ENCODE data around the gene NOSIP. TPM values are rescaled to one million over a fixed set of nuclear protein-coding genes. Genes with fewer than 3 reads are reported as not detected.

Gene NOSIP
- total RNA-seq, 1 experiment from 2014 or later = 68.5 TPM

DNA sequence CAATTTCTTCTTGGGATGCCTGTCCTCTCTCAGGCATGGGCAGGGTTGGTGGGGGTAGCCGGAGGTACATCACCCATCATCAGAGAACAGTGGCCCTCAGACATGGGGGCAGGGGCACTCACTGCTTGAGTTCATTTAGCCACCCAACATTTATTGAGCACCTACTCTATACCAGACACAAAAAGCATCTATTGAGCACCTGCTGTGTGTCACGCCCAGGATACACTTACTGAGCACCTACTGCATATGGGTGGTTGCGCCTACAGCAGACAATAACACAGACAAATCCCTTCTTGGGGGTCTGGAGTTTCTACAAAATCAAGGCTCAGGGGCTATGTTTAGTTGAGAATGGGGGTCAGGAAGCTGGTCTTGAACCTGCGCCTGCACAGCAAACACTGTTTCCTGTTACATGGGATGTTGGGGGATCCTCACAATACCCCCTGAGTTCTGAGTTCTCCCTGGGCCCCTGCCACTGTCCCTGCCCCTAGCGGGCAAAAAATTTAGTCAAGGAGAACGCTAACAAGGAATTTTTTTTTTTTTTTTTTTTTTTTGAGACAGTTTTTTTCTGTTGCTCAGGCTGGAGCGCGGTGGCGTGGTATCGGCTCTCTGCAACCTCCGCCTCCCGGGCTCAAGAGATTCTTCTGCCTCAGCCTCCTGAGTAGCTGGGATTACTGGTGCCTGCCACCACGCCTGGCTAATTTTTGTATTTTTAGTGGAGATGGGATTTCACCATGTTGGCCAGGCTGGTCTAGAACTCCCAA, 41.0 kb downstream of the NOSIP start:
- H3K9me3 ChIP-seq (ENCODE audit: low read length) = no peaks in the 10 kb centered on the region
- no peaks in the 10 kb centered on the region for H4K20me1 ChIP-seq (ENCODE audit: insufficient read depth, low read depth, low read length)
- no peaks in the 10 kb centered on the region for H3K9me2 ChIP-seq (replicated peaks; ENCODE audit: insufficient read depth, low read length)
- no peak overlapping the region for H2AFZ ChIP-seq (ENCODE audit: low read length)
- no peak overlapping the region for H3K4me2 ChIP-seq (ENCODE audit: low read depth, low read length, poor library complexity, severe bottlenecking)
- peak; percentile 40 for DNase-seq
- H3K79me2 ChIP-seq (ENCODE audit: low read length) = no peaks in the 10 kb centered on the region
- H3K4me3 ChIP-seq (ENCODE audit: low read length) = no peak overlapping the region
- no peak overlapping the region for H3K9ac ChIP-seq (ENCODE audit: low read length)
- no peaks in the 10 kb centered on the region for H3K27me3 ChIP-seq (ENCODE audit: low read length)
- no peak overlapping the region for H3K27ac ChIP-seq (ENCODE audit: low read length)
- no peaks in the 10 kb centered on the region for H3K36me3 ChIP-seq (ENCODE audit: insufficient read depth, low read length)
- peaks cover 17% of the 10 kb centered on the region for H3K4me1 ChIP-seq (ENCODE audit: low read length)

DNA sequence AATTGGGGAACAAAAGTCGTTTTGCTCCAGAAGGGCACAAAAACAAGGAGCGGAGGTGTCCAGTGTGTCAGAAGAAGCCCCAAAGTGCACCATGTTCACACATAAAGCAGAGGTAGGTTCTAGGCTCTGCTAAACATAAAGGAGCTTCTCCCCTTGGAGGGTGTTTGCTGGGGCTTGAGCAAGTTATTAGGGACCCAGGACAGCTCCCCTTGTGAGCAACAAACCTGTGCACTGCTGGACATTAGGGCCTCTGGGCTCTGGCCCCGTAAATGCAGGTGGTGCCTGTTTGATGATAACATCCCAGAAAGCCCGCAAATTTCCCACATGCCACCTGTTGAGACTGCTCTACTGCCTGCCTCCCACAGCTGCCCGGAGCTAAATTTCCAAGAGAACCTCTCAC, 41.7 kb downstream of the NOSIP start:
- no peaks in the 10 kb centered on the region for H3K27me3 ChIP-seq (ENCODE audit: low read length)
- no peaks in the 10 kb centered on the region for H4K20me1 ChIP-seq (ENCODE audit: insufficient read depth, low read depth, low read length)
- no peaks in the 10 kb centered on the region for H3K9me2 ChIP-seq (replicated peaks; ENCODE audit: insufficient read depth, low read length)
- H3K4me2 ChIP-seq (ENCODE audit: low read depth, low read length, poor library complexity, severe bottlenecking) = no peak overlapping the region
- H3K36me3 ChIP-seq (ENCODE audit: insufficient read depth, low read length) = no peaks in the 10 kb centered on the region
- H3K4me1 ChIP-seq (ENCODE audit: low read length) = peaks cover 25% of the 10 kb centered on the region
- H3K9me3 ChIP-seq (ENCODE audit: low read length) = no peaks in the 10 kb centered on the region
- no peak overlapping the region for H3K9ac ChIP-seq (ENCODE audit: low read length)
- no peak overlapping the region for H3K27ac ChIP-seq (ENCODE audit: low read length)
- no peak overlapping the region for H3K4me3 ChIP-seq (ENCODE audit: low read length)
- H2AFZ ChIP-seq (ENCODE audit: low read length) = no peak overlapping the region
- no peak for DNase-seq
- no peaks in the 10 kb centered on the region for H3K79me2 ChIP-seq (ENCODE audit: low read length)

DNA sequence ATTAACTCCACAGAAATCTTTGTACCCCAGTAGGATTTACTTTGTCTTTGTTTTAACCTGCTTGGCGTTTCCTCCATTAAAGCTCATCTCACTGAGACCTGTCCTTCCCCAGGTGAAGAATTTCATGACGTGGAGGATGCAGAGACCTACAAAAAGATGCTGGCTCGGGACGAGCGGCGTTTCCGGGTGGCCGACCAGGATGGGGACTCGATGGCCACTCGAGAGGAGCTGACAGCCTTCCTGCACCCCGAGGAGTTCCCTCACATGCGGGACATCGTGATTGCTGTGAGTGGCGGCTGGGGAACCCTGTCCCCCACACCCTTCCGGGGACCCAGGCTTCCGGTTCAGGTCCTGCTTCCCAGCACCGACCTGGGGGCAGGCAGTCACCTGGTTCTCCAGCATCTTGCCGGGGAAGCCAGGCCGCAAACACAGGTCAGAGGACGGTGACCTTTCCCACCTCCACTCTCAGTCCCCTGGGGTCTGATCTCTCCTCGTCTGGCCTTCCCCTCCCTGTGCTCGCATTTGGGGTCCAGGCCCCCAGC, 43.4 kb downstream of the NOSIP start:
- peaks cover 31% of the 10 kb centered on the region for H3K4me1 ChIP-seq (ENCODE audit: low read length)
- no peaks in the 10 kb centered on the region for H3K79me2 ChIP-seq (ENCODE audit: low read length)
- H3K4me3 ChIP-seq (ENCODE audit: low read length) = no peak overlapping the region
- H3K9ac ChIP-seq (ENCODE audit: low read length) = no peak overlapping the region
- no peaks in the 10 kb centered on the region for H3K9me2 ChIP-seq (replicated peaks; ENCODE audit: insufficient read depth, low read length)
- no peaks in the 10 kb centered on the region for H3K36me3 ChIP-seq (ENCODE audit: insufficient read depth, low read length)
- H4K20me1 ChIP-seq (ENCODE audit: insufficient read depth, low read depth, low read length) = no peaks in the 10 kb centered on the region
- H2AFZ ChIP-seq (ENCODE audit: low read length) = no peak overlapping the region
- H3K4me2 ChIP-seq (ENCODE audit: low read depth, low read length, poor library complexity, severe bottlenecking) = no peak overlapping the region
- H3K27me3 ChIP-seq (ENCODE audit: low read length) = no peaks in the 10 kb centered on the region
- no peak overlapping the region for H3K27ac ChIP-seq (ENCODE audit: low read length)
- peak; percentile 34 for DNase-seq
- H3K9me3 ChIP-seq (ENCODE audit: low read length) = no peaks in the 10 kb centered on the region

DNA sequence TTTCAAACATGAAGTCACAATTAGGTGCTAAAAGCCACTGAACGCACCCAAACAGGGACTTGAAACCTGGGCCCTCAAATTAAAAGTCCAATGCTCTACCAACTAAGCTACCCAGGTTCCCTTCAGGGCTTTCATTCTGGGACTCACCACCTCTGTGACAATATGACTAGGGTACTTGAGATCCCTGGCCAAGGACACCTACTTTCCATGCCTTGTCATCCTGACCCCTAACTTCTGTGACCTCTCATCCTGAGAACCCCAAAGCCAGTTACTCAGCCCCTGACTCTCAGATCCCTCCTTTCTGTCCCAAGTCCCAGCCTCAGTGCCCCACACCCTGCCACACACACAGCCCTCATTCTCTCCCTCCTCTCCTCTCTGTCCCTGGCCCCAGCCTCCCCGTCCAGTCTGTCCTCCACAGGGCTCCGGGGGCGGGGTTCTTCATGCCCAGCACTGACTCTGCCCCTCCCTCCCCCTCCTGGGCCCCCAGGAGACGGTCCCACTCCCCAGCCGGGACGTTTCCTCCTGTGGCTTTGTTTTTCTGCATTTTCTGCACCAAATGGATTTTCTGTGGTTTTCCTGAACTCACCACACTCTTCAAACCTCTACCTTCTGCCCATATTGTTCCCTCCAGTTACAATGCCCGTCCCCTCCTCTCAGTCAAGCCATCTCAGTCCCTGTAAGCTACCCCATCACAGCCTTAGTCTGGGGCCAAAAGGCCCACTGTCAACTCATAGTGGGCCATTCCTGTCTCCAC, 45.5 kb downstream of the NOSIP start:
- Histone ChIP-seq H3K79me2 (ENCODE audit: low read length) (no peaks in the 10 kb centered on the region), H3K4me3 (ENCODE audit: low read length) (peak overlapping the region; percentile 66), H3K4me2 (ENCODE audit: low read depth, low read length, poor library complexity, severe bottlenecking) (peak overlapping the region; percentile 81), H3K4me1 (ENCODE audit: low read length) (peaks cover 31% of the 10 kb centered on the region), H4K20me1 (ENCODE audit: insufficient read depth, low read depth, low read length) (no peaks in the 10 kb centered on the region), H3K9me3 (ENCODE audit: low read length) (no peaks in the 10 kb centered on the region), H3K36me3 (ENCODE audit: insufficient read depth, low read length) (no peaks in the 10 kb centered on the region), H3K9me2 (replicated peaks; ENCODE audit: insufficient read depth, low read length) (no peaks in the 10 kb centered on the region), H3K27ac (ENCODE audit: low read length) (no peak overlapping the region), H2AFZ (ENCODE audit: low read length) (no peak overlapping the region), H3K9ac (ENCODE audit: low read length) (peak overlapping the region; percentile 53; the same call in 1 of the 2 replicates), H3K27me3 (ENCODE audit: low read length) (no peaks in the 10 kb centered on the region)
- DNase-seq = no peak

DNA sequence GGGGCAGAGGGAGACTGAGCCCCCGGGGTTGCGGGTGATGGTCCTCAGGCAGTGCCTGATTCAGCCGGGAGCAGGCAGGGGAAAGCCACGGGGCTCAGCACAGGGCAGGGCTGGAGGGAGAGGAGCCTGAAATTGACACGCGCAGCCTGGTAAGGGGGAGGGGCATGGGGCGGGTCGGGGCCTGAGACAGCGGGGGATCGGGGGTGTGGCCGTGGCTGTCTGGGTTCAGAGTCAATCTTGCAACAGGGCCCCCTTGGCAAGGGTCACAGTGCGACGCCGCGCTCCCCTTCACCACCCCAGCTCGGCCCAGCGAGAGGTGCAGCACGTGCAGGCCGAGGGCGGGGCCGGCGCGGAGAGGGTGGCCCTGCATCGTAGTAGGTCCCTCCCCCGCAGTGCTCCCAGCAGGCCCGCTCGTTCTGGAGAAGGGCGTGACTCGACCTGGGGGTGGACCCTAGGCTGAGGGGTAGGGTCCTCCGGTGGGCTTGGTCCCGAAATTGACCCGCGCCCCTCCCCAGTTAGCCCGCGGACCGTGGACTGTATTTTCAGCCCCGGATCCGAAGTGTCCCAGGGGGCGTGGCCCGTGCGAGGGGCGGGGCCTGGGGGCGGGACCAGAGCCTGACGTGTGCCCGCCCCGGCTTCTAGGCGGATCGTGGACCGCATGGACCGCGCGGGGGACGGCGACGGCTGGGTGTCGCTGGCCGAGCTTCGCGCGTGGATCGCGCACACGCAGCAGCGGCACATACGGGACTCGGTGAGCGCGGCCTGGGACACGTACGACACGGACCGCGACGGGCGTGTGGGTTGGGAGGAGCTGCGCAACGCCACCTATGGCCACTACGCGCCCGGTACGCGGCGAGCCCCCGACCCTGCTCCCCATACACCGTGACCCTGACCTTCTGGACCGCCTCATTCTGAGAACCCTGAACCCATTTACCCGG, 46.5 kb downstream of the NOSIP start:
- Histone ChIP-seq H3K4me2 (ENCODE audit: low read depth, low read length, poor library complexity, severe bottlenecking) (peak overlapping the region; percentile 81), H3K4me1 (ENCODE audit: low read length) (peaks cover 31% of the 10 kb centered on the region), H3K27me3 (ENCODE audit: low read length) (no peaks in the 10 kb centered on the region), H3K36me3 (ENCODE audit: insufficient read depth, low read length) (no peaks in the 10 kb centered on the region), H3K9me2 (replicated peaks; ENCODE audit: insufficient read depth, low read length) (no peaks in the 10 kb centered on the region), H3K79me2 (ENCODE audit: low read length) (no peaks in the 10 kb centered on the region), H3K9me3 (ENCODE audit: low read length) (no peaks in the 10 kb centered on the region), H2AFZ (ENCODE audit: low read length) (peak overlapping the region; percentile 82; the same call in 1 of the 2 replicates), H3K27ac (ENCODE audit: low read length) (no peak overlapping the region), H4K20me1 (ENCODE audit: insufficient read depth, low read depth, low read length) (no peaks in the 10 kb centered on the region), H3K9ac (ENCODE audit: low read length) (peak overlapping the region; percentile 53), H3K4me3 (ENCODE audit: low read length) (peak overlapping the region; percentile 66)
- peak; percentile 95 for DNase-seq

DNA sequence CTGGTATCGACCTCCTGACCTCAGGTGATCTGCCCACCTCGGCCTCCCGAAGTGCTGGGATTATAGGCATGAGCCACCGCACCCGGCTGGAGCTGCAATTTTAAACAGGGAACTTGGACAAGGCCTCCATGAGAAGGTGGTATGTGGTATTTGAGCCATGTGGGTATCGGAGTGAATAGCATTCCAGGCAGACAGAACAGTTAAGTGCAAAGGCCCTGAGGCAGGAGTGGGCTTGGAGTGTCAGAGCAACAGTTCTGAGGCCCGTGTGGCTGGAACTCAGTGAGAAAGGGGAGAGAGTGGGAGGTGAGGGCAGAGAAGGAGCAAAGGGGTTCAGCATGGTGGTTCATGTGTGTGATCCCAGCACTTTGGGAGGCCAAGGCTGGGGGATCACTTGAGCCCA, 49.6 kb downstream of the NOSIP start:
- no peak overlapping the region for H2AFZ ChIP-seq (ENCODE audit: low read length)
- H3K27ac ChIP-seq (ENCODE audit: low read length) = no peak overlapping the region
- H3K4me3 ChIP-seq (ENCODE audit: low read length) = no peak overlapping the region
- H3K4me2 ChIP-seq (ENCODE audit: low read depth, low read length, poor library complexity, severe bottlenecking) = no peak overlapping the region
- peaks cover 16% of the 10 kb centered on the region for H3K4me1 ChIP-seq (ENCODE audit: low read length)
- H3K9ac ChIP-seq (ENCODE audit: low read length) = no peak overlapping the region
- no peak for DNase-seq
- H3K27me3 ChIP-seq (ENCODE audit: low read length) = no peaks in the 10 kb centered on the region
- H3K79me2 ChIP-seq (ENCODE audit: low read length) = no peaks in the 10 kb centered on the region
- H3K9me2 ChIP-seq (replicated peaks; ENCODE audit: insufficient read depth, low read length) = no peaks in the 10 kb centered on the region
- no peaks in the 10 kb centered on the region for H3K36me3 ChIP-seq (ENCODE audit: insufficient read depth, low read length)
- no peaks in the 10 kb centered on the region for H3K9me3 ChIP-seq (ENCODE audit: low read length)
- no peaks in the 10 kb centered on the region for H4K20me1 ChIP-seq (ENCODE audit: insufficient read depth, low read depth, low read length)

DNA sequence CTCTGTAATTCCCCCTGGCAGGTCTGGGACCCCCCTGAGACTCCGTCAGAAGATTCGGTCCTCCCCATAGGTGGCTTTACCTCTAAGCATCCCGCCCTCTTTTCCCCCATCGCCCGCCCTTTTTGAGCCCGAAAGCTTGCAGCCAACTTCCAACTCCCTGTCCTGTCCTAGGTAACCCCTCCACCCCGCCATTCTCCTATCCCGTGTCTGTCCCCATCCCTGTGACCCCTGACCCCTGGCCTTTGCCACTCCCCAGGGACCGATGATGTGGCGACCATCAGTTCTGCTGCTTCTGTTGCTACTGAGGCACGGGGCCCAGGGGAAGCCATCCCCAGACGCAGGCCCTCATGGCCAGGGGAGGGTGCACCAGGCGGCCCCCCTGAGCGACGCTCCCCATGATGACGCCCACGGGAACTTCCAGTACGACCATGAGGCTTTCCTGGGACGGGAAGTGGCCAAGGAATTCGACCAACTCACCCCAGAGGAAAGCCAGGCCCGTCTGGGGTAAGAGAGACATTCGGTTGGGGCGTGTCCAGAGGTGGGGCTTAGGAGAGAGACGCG, 52.1 kb downstream of the NOSIP start:
- H3K27ac ChIP-seq (ENCODE audit: low read length) = no peak overlapping the region
- H3K9ac ChIP-seq (ENCODE audit: low read length) = no peak overlapping the region
- H3K4me2 ChIP-seq (ENCODE audit: low read depth, low read length, poor library complexity, severe bottlenecking) = no peak overlapping the region

More for the DNA sequence above, 52.1 kb downstream of the NOSIP start:
- Histone ChIP-seq H3K9me2 (replicated peaks; ENCODE audit: insufficient read depth, low read length) (no peaks in the 10 kb centered on the region), H3K27me3 (ENCODE audit: low read length) (no peaks in the 10 kb centered on the region), H3K36me3 (ENCODE audit: insufficient read depth, low read length) (no peaks in the 10 kb centered on the region), H3K4me3 (ENCODE audit: low read length) (no peak overlapping the region), H3K4me1 (ENCODE audit: low read length) (peaks cover 3% of the 10 kb centered on the region), H2AFZ (ENCODE audit: low read length) (no peak overlapping the region), H3K9me3 (ENCODE audit: low read length) (no peaks in the 10 kb centered on the region), H3K79me2 (ENCODE audit: low read length) (no peaks in the 10 kb centered on the region), H4K20me1 (ENCODE audit: insufficient read depth, low read depth, low read length) (no peaks in the 10 kb centered on the region)
- DNase-seq = no peak

Measured in Karpas-422 (cell line).